OCI-LY7 (cell line): ENCODE results near the gene KRTAP16-1.

Source experiments
- CTCF ChIP-seq: fragments of 200-600 bp; sonication (generic); conservative IDR thresholded peaks from 2 replicates; pipeline ENCODE4 v1.5.1; 2014; ENCODE audit warnings: mild to moderate bottlenecking, antibody characterized with exemption, low read length, moderate library complexity, mixed read lengths
- EZH2phosphoT487 ChIP-seq: fragments of 200-600 bp; sonication (generic); IDR thresholded peaks from 2 replicates; pipeline ENCODE4 v1.6.1; 2018; ENCODE audit warnings: low read depth, borderline replicate concordance, mild to moderate bottlenecking, mixed run types, antibody characterized with exemption, low read length, moderate library complexity, mixed read lengths

DNA sequence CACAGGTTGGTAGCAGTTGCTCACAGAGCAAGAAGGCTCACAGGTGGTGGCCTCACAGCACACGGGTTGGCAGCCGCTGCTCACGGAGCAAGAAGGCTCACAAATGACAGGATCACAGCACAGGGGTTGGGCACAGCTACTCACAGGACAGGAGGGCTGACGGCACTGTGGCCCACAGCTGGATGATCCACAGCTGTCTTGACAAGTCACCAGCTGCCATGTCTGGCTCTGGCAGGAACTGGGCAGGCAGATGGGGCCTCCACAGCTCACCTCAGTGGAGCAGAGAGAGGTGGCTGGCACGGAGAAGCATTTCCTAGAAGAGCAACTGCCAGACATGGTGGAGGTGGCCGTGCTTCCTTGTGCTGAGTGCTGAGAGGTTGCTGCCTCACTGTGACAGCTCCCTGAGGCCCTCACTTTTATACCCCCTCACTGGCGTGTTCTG is at the start of gene KRTAP16-1:
- TF ChIP-seq CTCF (no peak), EZH2phosphoT487 (no peak)
